Cardiac septum (tissue), 1 donor: Measurements from ENCODE around the gene SSR2. TPM values are rescaled to one million over a fixed set of nuclear protein-coding genes. Genes with fewer than 3 reads are reported as not detected.
"Not testable (repeated sequence)": the region's sequence is repeated elsewhere in the genome, so short reads cannot be mapped to it uniquely, and the experiment has no call there.

Experiments
- DNase-seq: peaks from one replicate; pipeline ENCODE4 v3.0.0-alpha.2; 2020; ENCODE audit warnings: low spot score
- intact Hi-C: fragments of 100-400 bp; cut with DNase I; formaldehyde crosslinking; loops from one replicate; pipeline ENCODE4 v1.14.0; 2022
- total RNA-seq: library from RNA; stranded (reverse); fragmentation: NEBNext Ultra II Directional; extraction: Animal tissue kit (Norgen Biotek cat#: 25700); gene quantifications from one replicate; pipeline ENCODE4 v1.2.1, GENCODE V29; 2021
- donor health status: DM: no; HTN: no; CAD: no.

SSR2 gene
- total RNA-seq, 1 donor from 2014 or later: 81.2 TPM

DNA sequence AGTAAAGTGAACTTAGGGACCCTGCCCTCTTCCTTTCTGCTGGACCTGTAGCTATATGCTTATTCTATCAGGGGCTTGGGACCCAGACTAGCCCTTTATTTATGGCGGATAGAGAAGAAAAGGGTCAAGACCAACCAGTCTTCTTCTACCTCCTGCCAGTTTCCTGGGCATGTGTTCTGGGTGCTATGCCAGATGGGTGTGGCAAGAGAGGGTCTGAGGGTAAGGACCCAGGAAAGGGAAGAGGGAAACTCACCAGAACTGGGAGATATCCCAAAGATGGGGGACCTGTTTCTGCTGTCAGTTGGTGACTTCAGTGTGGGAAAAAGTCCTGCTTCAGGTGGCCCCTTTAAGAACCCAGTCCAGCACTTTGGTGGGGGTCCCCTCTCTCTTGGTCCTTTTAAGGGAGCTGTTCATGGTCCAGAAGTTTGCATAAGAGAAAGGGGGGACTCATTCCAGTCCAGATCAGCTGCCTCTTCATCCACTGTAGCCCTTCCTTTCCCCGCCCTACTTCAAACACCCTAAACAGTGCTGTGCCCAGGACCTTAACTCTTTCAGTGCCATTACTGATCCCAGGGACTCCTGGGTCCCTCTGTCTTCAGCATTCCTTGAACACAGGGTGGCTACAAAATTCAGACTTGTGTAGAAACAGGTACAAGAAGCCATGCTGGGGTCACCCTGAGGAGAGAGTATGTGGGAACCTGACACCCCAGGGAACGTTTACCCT lies 18.4 kb downstream of the SSR2 start:
- DNase-seq: peak; percentile 43
- intact Hi-C loops: loop anchor here (10.0 kb wide), 2 partner anchors 62 to 248 kb away; partner anchors contain the start of gene RAB25

DNA sequence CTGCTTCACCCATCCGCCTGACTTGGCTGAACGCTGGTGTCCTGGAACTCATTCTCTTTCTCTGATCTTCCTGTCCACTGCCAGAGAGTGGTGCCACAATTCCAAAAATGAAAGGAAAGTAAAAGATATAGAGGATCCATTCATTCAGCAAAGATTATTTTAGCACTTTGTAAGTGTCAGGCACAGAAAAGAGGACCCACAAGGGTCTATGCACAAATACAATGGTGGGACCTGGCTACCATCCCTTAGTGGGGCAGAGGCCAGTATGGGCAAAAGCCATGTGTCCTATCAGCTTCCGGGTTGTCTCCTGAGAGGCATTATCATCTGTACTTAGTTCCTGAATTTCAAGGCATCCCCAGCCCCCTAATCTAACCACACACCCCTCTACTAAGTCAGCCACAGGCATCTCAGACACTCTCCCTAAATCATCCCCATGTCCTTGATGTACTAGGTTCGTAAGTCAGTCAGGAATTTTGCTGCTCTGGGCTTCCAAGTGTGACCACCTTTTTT lies 19.0 kb downstream of the SSR2 start:
- intact Hi-C loops: loop anchor here (10.0 kb wide), 2 partner anchors 63 to 247 kb away; partner anchors contain the start of gene RAB25
- DNase-seq: peak; percentile 70

DNA sequence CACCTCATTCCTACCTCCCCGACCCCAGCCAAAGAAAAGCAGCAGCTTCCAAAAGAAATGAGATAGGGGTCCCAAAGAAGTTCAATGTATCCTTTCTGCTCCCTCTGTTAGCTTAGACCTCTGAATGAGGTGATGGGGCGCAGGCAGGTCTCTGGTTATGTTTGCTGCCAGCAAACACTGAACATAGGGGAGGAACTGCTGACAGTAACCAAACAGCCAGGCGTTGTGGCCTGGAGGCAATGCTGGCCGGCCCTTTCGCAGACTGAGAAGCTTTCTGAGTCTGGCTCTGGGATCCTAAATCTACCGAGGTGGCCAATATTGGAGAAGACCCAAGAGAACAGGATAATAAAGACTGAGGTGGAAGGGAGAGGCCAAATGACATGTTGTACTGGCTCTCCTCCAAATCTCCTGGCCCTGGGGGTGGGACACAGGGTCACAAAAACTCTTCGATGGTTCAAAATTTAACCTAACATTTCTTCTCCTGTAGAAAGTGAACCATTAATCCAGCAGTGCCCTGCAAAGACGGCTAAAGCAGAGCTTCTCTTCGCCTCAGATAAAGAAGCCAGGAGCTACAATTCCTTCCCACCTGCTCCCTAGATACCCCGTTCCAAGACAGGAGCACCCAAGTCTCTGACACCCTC lies 19.6 kb downstream of the SSR2 start:
- peak; percentile 47 for DNase-seq
- intact Hi-C loops: loop anchor here (10.0 kb wide), 2 partner anchors 64 to 246 kb away; partner anchors contain the start of gene RAB25

DNA sequence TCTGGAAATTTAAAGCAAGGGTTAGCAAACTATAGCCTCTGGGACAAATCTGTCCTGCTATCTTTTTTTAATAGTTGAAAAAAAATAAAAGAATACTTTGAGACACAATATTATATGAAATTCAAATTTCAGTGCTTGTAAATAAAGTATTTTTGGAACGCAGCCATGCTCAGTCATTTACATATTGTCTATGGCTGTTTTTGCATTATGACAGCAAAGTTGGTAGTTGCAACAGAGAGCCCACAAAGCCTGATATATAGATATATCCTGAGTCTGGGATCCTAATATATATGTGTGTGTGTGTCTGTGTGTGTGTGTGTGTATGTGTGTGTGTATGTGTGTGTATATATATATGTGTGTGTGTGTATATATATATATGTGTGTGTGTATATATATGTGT lies 20.8 kb downstream of the SSR2 start:
- intact Hi-C loops: loop anchor here (10.0 kb wide), 2 partner anchors 65 to 245 kb away; partner anchors contain the start of gene RAB25

DNA sequence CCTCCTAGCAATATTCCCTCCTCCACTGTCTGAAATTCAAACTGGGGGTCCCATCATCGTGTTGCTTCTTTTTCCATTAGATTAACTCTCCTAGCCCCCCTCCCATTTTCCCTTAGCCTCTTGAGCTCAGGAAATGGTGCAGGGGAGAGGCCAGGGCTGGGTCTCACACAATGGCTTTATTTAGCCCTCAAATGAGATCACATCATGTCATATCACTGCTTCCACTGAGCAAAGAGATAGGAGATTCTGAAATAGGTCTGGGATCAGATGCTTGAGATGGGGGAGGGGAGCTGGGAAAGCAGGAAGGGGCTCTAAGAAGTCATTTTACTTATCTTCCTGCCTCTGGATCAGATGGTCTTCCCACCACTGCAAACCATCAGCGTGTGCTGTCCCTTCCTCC lies 24.6 kb downstream of the SSR2 start:
- intact Hi-C loops: no loop called here
- DNase-seq: no peak

More for the DNA sequence above, 20.8 kb downstream of the SSR2 start:
- DNase-seq: no peak

DNA sequence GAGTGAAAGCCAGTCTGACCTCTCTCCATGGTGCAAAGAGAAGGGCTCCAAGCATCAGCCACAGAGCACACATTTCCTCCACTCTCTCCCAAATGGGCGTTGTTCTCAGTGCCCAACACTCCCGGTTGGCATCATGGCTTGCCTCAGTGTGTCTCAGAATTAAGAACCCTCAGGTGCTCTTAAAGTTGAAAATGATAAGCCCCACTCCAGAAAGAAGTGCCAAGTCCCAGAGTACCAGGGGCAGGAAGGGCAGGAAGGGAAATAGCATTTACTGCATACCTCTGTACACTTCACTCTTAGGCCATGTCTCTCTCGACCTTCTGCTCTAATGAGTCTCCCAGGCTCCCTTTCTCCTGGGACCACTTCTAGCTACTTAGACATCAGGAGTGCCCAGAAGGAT lies 27.2 kb downstream of the SSR2 start:
- intact Hi-C loops: no loop called here
- DNase-seq: no peak

DNA sequence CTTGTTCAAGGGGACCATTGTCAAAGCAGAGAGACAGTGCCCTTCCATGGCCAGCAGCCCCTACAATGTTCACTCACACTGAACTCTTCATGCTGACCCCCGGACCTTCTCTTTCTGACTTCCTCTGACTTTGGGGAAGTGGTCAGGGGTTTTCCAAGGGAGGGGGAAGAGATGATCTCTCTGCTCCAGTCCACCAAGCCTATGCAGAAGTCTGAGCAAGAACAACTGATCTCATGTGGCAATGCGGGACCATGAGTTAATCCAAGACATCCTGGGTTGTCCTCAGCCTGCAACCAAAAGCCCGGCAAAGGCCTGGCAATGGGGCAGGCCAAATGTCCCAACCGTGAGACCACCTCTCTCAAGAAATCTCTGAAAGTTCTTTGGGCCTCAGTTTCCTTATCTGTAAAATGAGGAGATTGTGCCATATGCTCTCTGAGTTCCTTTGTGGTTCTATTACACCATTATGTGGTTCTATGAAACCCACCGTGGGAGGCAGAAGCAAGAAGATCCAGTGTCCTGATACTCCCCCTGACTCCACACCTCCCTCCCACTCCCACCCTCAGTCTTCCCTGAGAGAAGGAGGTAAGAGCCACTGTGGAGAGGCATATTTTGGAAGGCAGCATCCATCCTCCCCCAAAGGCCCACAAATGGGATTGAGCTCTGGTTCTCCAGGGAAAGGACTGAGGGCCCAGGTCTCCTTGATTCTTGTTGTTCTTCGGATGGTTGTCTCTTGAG lies 30.6 kb downstream of the SSR2 start:
- DNase-seq: peak; percentile 75
- intact Hi-C loops: no loop called here

DNA sequence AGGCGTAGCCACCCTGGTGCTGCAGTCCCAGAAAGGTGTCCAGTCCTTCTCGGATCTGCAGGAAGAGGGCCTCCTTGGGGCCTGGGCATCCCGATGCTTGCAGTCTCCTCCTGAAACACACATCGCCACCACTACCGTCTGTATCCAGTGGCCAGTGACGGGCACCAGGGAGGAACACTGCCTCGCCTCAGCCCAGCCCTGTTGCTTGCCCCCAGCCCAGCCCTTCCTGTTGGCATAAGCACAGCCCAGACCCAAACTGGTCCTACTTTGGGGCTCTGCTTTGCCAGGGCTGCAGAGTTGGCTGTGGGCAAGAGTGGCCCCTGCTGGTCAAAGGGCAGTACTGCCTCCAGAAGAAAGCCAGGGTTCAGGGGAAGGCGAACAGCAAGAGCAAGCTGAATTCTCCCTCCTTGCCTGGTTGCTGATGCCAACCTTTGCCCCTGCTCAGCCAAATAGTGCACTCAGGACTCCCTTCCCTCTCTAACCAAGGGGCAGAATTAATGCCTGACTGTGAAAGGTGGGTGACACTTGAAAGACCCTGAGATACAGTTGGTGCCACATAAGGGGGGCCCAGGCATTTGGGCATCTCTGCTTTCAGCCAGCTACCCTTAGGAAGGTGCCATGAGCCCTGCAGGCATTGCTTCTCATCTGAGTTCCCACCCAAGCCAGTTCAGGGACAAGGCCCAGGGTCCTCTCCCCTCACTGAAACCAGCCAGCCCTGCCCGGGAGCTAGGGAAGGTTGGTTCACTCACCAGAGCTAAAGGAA lies 31.3 kb downstream of the SSR2 start:
- intact Hi-C loops: loop anchor here (1.0 kb wide), 1 partner anchor 51 kb away; no protein-coding TSS in a partner anchor
- peak; percentile 89 for DNase-seq

DNA sequence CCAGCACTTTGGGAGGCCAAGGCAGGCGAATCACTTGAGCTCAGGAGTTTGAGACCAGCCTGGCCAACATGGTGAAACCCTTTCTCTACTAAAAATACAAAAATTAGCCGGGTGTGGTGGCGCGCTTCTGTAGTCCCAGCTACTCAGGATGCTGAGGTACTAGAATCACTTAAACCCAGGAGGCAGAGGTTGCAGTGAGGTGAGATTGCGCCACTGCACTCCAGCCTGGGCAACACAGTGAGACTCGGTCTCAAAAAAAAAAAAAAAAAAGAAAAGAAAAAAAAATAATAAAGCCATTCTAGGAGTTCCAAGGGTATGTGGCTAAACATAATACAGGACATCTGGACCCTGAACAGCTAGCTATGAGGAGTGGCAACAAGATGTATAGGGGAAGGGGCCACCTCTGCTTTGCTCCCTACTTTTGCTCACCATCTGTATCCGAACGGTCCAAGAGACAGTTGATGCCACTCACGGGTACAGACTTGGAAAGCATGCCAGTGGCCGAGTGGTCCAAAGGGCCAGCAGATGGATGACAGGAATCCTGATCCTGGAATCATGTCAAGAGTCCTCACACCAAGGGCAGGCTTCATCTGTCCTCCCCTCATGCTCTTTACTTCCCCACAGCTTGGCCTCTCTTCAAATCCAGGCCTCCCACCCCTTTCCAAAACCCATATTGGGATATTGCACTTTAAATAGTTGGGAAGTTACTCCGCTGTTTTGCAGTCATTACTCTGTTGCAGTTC lies 35.7 kb downstream of the SSR2 start:
- intact Hi-C loops, DNase-seq: not testable (repeated sequence)

DNA sequence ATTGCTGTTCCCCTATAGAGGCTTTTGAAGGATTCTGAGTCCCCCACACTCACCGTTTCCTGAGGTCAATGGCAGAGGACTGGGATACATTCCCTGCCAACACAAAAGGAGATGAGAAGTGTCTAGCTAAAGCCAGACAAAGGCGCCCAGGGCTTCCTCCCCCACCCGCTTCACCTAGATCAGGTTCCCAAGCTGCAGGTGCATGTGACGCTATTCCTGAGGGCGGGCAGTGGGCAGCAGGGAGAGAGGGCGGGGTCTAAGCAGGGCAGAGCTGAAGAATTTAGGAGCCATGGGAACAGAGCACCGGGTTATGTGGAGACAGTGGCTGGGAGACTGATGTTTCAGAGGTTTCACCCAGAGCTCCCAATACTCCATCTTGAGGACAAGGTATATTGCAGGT lies 36.4 kb downstream of the SSR2 start:
- no peak for DNase-seq
- intact Hi-C loops: no loop called here

DNA sequence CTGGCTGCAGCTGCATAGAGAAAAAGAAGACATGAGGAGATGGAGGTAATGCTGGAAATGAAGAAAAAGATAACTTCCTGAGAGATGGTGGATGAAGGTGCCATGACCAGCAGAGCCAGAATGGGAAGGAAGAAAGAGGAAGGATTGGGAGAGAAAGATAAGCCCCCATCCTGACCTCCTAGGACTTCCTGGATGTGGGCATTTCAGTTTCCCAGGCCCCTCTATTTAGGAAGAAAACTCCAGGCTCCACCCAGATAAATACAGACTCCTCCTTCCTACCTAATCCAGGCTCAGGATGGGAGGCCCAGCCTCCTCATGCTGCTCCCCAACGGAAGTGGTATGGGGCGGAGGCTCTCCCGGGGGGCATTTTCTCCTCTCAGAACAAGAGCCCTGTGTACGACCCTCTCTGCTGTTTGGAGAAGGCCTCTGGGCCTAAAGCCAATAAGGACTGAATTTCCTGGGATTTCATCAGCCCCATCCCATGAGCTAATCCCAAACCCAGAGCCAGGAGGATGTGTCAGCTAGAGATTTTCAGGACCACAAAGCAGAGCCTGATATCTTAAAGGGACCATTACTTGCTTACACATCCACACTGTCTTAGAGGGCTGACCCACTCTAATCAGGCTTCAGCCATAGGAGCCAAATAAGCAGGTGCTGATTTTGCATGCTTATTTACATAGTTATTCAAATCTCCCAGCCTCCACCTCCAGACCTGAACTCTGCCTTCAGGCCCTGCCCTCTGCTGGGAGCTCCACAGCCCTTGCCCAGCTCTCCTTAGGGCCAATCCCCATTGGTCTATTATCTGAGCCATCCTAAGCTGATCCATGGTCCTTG lies 37.3 kb downstream of the SSR2 start:
- no peak for DNase-seq
- intact Hi-C loops: no loop called here

DNA sequence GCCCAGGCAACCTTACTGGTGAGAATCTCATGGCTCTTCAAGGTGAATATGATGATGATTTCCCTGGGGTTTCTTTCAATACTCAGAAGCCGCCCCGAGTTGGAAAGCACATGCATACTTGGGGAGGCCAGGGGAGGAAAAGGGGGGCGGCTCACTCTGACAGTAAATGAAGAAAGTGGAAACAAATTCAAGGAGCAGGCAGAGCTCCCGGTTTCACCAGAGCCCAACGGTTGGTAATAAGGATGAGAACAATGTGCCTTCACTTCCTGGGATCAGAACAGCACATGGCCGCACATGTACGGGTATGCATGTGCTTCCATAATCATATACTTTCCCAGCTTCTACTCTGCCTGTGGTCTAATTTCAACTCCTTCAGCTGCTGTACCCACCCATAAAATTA lies 38.6 kb downstream of the SSR2 start:
- no peak for DNase-seq
- intact Hi-C loops: no loop called here

DNA sequence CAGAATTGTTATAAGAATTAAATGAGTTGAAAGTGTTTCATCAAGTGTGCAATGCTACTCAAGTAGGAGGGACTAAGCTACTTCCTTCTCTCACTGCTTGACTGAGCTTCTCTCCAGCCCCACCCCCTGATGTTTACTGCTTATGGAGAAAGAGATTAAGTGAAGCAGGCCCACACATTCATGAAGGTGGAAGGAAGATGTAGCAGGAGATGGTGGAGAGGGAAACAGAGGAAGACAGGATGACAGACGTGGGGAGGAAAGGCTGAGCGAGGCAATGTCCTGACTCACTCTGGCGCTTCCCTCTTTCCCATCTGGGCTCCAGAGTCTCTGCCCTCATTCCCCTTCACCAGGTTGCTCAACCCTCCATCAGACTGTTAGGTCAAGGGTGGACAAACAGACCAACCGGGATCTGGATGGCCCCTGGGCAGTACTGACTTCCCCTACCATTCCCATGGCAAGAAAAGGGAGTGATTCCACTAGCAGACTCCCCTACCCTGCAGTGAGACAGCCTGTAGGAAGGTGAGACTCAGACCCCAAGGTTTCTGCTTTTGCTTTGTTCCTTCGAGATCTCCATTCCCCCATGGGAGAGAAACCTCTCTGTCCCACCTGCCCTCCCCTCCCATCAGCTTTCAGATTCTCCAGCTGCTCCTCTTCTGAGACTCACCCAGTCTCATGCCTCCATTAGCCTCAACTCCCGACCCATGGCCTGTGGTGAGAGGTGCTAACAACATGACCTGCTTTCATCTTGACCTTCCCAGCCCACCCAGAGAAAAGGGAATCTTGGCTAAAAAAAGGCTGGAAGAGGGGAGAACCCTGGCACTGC lies 39.3 kb downstream of the SSR2 start:
- DNase-seq: peak; percentile 54
- intact Hi-C loops: no loop called here

DNA sequence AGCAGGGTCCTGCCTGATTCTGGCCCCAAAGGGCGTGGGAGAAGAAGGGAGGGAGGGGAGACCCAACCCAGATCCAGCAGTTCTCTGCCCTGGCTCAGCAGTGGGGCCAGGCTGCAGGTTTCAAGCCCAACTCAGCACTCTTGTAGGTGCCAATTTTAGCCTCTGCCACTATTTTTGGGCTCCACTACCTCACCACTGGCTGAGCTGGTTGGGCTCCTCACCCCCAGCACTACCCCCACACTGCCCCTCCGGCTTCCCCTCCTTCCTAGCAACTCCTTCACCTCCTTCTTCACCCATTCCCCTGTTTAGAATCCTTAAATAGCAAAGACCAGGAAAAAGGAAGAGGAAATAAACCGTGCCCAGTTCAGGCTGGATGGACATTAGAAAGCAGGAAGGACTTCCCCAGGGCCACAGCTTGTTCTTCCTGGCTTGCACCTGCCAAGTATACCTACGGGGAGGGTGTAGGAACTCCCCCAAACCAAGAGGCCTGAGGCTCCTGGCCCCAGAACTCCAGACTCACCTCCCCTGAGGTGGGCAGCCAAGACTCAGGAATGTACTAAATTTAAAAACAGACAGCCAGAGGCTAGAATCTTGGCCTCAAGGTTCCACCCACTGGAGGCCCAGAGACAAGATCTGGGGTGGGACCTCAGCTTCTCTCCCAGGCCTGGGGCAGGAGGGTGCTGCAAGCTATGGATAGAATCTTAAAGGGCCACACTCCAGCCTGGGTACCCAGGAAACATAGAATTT lies 41.0 kb downstream of the SSR2 start:
- DNase-seq: peak; percentile 81
- intact Hi-C loops: loop anchor here (2.0 to 5.0 kb wide), 2 partner anchors 19 to 133 kb away; partner anchors contain the start of gene LMNA

DNA sequence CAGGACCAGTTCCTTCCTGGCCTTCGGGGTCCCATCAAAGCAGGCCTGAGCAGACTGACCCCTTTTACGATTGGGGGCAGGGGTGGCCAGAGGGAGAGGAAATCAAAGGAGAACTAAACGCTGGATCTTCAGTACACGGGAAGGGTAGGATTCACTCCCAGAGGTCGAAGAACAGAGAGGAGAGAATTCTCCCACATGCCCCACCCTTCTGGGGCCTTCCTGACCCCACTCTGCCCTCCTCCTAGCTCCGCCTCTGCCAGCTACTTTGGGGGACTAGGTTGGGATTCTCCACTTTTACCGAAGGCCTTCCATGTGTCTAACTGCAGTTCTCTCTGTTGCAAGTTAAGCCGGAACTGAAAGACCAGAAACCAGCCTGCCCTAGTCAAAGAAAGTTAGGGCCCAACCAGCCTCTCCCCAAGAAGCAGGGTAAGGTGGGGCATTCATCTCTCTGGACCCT lies 41.8 kb downstream of the SSR2 start:
- intact Hi-C loops: loop anchor here (1.0 to 5.0 kb wide), 3 partner anchors 12 to 133 kb away; partner anchors contain the start of gene LMNA
- DNase-seq: peak; percentile 75
